ENCODE data around the gene MAP3K7CL.

DNA sequence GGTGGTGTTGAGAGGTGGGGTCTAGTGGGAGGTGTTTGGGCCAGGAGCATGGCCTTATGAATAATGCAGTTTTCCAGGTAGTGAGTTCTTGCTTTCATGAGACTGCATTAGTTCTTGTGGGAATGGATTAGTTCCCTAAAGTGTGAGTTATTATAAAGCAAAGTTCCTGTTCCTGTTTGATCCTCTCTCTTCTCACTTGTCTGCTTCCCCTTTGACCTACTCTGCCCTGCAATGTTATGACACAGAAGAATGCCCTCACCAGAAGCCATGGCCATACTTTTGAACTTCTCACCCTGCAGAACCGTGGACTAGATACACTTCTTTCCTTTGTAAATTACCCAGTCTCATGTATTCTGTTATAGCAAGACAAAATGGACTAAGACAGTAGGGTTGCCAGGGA lies 53.6 kb downstream of the MAP3K7CL start:
- TF ChIP-seq SUZ12 (IDR thresholded peaks at IDR 0.05; ENCODE audit: extremely low read depth, insufficient read depth, insufficient read length) (no peak), YY1 (IDR thresholded peaks at IDR 0.05; ENCODE audit: insufficient read depth, insufficient read length) (no peak)

Measured in NT2/D1 (cell line).